GM23338 (cell line): ENCODE measurements around the gene ATP8B4. TPM values are rescaled to one million over a fixed set of nuclear protein-coding genes. Genes with fewer than 3 reads are reported as not detected.

Experiments used
- ATAC-seq: fragments of 200-7000 bp; cut with Tn5 transposase; 3 replicates; pipeline ENCODE4 v1.9.1; 2020
- DNase-seq: peaks from one replicate; pipeline ENCODE4 v3.0.0-alpha.2; 2015; ENCODE audit warnings: low spot score
- H2AFZ ChIP-seq: fragments of 200-600 bp; sonication (generic); 2 replicates; pipeline ENCODE4 v1.8.0; 2016; ENCODE audit warnings: antibody characterized with exemption, mild to moderate bottlenecking, moderate library complexity
- H3F3A ChIP-seq: fragments of 200-600 bp; sonication (generic); replicated peaks from 2 replicates; pipeline ENCODE4 v1.8.0; 2017; ENCODE audit warnings: antibody characterized with exemption, mixed run types, low read depth
- H3K27ac ChIP-seq: fragments of 200-600 bp; sonication (generic); 2 replicates; pipeline ENCODE4 v1.6.1; 2016; ENCODE audit warnings: low read depth
- H3K27me3 ChIP-seq: fragments of 200-600 bp; sonication (generic); 2 replicates; pipeline ENCODE4 v1.8.0; 2016; ENCODE audit warnings: mild to moderate bottlenecking, mixed run types, moderate library complexity; ENCODE audit not compliant: insufficient read depth
- H3K36me3 ChIP-seq: fragments of 200-600 bp; sonication (generic); 2 replicates; pipeline ENCODE4 v1.8.0; 2016; ENCODE audit warnings: mild to moderate bottlenecking; ENCODE audit not compliant: insufficient read depth
- H3K4me1 ChIP-seq: fragments of 200-600 bp; sonication (generic); 2 replicates; pipeline ENCODE4 v1.8.0; 2016; ENCODE audit warnings: mild to moderate bottlenecking, moderate library complexity; ENCODE audit not compliant: insufficient read depth
- H3K4me2 ChIP-seq: fragments of 200-600 bp; sonication (generic); 2 replicates; pipeline ENCODE4 v1.7.1; 2017; ENCODE audit warnings: mixed run types
- H3K4me3 ChIP-seq: fragments of 200-600 bp; sonication (generic); 2 replicates; pipeline ENCODE4 v1.6.1; 2016; ENCODE audit warnings: mixed run types
- H3K79me2 ChIP-seq: fragments of 200-600 bp; sonication (generic); replicated peaks from 2 replicates; pipeline ENCODE4 v1.8.0; 2017; ENCODE audit warnings: mild to moderate bottlenecking; ENCODE audit not compliant: insufficient read depth
- H3K9me2 ChIP-seq: fragments of 200-600 bp; sonication (generic); 2 replicates; pipeline ENCODE4 v1.8.0; 2017; ENCODE audit not compliant: insufficient read depth
- H4K20me1 ChIP-seq: fragments of 200-600 bp; sonication (generic); replicated peaks from 2 replicates; pipeline ENCODE4 v1.8.0; 2017; ENCODE audit warnings: mild to moderate bottlenecking; ENCODE audit not compliant: insufficient read depth
- H3K27ac Mint-ChIP-seq: 2 replicates; pipeline ENCODE4 v1.8.0; 2020; ENCODE audit warnings: inconsistent platforms, mild to moderate bottlenecking, moderate library complexity, mixed read lengths
- H3K27me3 Mint-ChIP-seq: 3 replicates; pipeline ENCODE4 v1.8.0; 2022; ENCODE audit warnings: low read depth, mild to moderate bottlenecking, moderate library complexity, mixed read lengths, inconsistent platforms; ENCODE audit not compliant: insufficient read depth, poor library complexity
- H3K36me3 Mint-ChIP-seq: 3 replicates; pipeline ENCODE4 v1.8.0; 2021; ENCODE audit warnings: low read depth, mild to moderate bottlenecking, inconsistent platforms, moderate library complexity, mixed read lengths
- H3K4me1 Mint-ChIP-seq: 3 replicates; pipeline ENCODE4 v1.8.0; 2020; ENCODE audit warnings: mild to moderate bottlenecking, inconsistent platforms, mixed read lengths
- H3K4me3 Mint-ChIP-seq: 3 replicates; pipeline ENCODE4 v1.8.0; 2021; ENCODE audit warnings: moderate library complexity, mild to moderate bottlenecking, inconsistent platforms, mixed read lengths
- H3K9me3 Mint-ChIP-seq: 3 replicates; pipeline ENCODE4 v1.8.0; 2020; ENCODE audit warnings: moderate library complexity, mild to moderate bottlenecking, inconsistent platforms, mixed read lengths
- CREB1 ChIP-seq: fragments of 250-450 bp; sonication (Bioruptor Pico); IDR thresholded peaks from 2 replicates; pipeline ENCODE4 v1.5.0; 2020; ENCODE audit warnings: low read depth, mild to moderate bottlenecking, moderate library complexity
- EZH2 ChIP-seq: fragments of 200-600 bp; sonication (generic); IDR thresholded peaks from one replicate; pipeline ENCODE4 v1.8.0; 2017; ENCODE audit warnings: antibody characterized with exemption, mild to moderate bottlenecking, low read depth; ENCODE audit not compliant: unreplicated experiment
- EZH2phosphoT487 ChIP-seq: fragments of 200-600 bp; sonication (generic); IDR thresholded peaks from one replicate; pipeline ENCODE4 v1.8.1; 2018; ENCODE audit warnings: antibody characterized with exemption; ENCODE audit not compliant: unreplicated experiment
- JUNB ChIP-seq: IDR thresholded peaks from one replicate; pipeline ENCODE4 v1.6.1; 2016; ENCODE audit warnings: antibody characterized with exemption; ENCODE audit not compliant: unreplicated experiment
- NANOG ChIP-seq: IDR thresholded peaks from 2 replicates; pipeline ENCODE4 v1.6.1; 2016; ENCODE audit warnings: antibody characterized with exemption, borderline replicate concordance
- POLR2AphosphoS5 ChIP-seq: IDR thresholded peaks from 2 replicates; pipeline ENCODE4 v1.6.1; 2016; ENCODE audit warnings: antibody characterized with exemption, low read depth
- STAT1 ChIP-seq: IDR thresholded peaks from one replicate; pipeline ENCODE4 v1.6.1; 2016; ENCODE audit warnings: antibody characterized with exemption; ENCODE audit not compliant: unreplicated experiment
- ZNF331 ChIP-seq: fragments of 250-450 bp; sonication (Bioruptor Pico); IDR thresholded peaks from 2 replicates; pipeline ENCODE4 v1.5.0; 2020; ENCODE audit warnings: low read depth, mild to moderate bottlenecking, moderate library complexity
- polyA plus RNA-seq: library from polyadenylated mRNA; unstranded; fragments of >200 nt; fragmentation: Nextera tagmentation; extraction: Ambion mirVana; gene quantifications from 2 replicates; pipeline ENCODE4 v1.2.1, GENCODE V29; 2016
- total RNA-seq: library from RNA; depleted of rRNA; stranded (reverse); fragments of >200 nt; shearing (Covaris generic); gene quantifications from 2 replicates; pipeline ENCODE4 v1.2.3, GENCODE V29; 2014
- TF ChIP-seq, protein P1 (sequence below), 2 experiments: fragments of 200-600 bp in 1 of 2; sonication (generic) in 1 of 2; conservative IDR thresholded peaks; 2 replicates each; pipeline versions ENCODE4 v1.5.1 to v1.6.1; 2016 to 2017; ENCODE audit warnings: antibody characterized with exemption in 2 of 2, low read depth in 2 of 2, mild to moderate bottlenecking in 2 of 2, moderate library complexity in 1 of 2
- TF ChIP-seq, protein P2 (sequence below): IDR thresholded peaks from 2 replicates; pipeline ENCODE4 v1.6.1; 2016; ENCODE audit warnings: antibody characterized with exemption
- TF ChIP-seq, protein P3 (sequence below): fragments of 250-450 bp; sonication (Bioruptor Pico); IDR thresholded peaks from 2 replicates; pipeline ENCODE4 v1.5.0; 2020; ENCODE audit warnings: mild to moderate bottlenecking, moderate library complexity

The ATP8B4 gene
- total and polyA plus RNA-seq, 2 experiments from 2014 or later: 0.24 TPM; not detected in 1

DNA sequence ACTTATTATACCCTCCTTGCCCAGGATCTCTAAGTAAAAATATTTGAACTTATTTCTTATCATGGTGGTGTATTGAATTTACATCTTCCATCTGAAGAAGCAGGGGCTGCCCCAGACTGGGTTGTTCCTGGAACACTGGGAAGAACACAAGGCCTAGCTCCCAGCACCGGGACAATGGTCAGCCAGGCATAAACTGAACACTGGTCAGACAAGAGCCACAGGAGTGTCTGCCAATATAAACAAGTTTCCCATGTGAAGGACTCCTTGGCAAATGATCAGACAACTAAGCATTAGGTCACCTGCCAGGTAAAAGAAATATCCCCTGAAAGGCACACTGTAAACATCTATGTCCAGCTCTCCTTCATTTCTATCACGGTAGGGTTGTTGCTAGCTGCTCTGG lies 172.4 kb downstream of the ATP8B4 start:
- H3K4me3 ChIP-seq: no peak overlapping the region
- no peaks in the 10 kb centered on the region for H3K27me3 ChIP-seq
- Mint-ChIP-seq H3K9me3 (peaks cover 37% of the 10 kb centered on the region), H3K27me3 (peaks cover 2% of the 10 kb centered on the region), H3K36me3 (peaks cover 4% of the 10 kb centered on the region; the same call in 2 of the 3 replicates), H3K4me3 (no peak overlapping the region), H3K27ac (no peak overlapping the region), H3K4me1 (no peaks in the 10 kb centered on the region)
- H3K4me1 ChIP-seq: no peaks in the 10 kb centered on the region
- H3K79me2 ChIP-seq: no peaks in the 10 kb centered on the region
- no peak for TF ChIP-seq CREB1 (CRISPR knock-in tag)
- TF ChIP-seq, protein P1, sequence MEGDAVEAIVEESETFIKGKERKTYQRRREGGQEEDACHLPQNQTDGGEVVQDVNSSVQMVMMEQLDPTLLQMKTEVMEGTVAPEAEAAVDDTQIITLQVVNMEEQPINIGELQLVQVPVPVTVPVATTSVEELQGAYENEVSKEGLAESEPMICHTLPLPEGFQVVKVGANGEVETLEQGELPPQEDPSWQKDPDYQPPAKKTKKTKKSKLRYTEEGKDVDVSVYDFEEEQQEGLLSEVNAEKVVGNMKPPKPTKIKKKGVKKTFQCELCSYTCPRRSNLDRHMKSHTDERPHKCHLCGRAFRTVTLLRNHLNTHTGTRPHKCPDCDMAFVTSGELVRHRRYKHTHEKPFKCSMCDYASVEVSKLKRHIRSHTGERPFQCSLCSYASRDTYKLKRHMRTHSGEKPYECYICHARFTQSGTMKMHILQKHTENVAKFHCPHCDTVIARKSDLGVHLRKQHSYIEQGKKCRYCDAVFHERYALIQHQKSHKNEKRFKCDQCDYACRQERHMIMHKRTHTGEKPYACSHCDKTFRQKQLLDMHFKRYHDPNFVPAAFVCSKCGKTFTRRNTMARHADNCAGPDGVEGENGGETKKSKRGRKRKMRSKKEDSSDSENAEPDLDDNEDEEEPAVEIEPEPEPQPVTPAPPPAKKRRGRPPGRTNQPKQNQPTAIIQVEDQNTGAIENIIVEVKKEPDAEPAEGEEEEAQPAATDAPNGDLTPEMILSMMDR (conservative IDR thresholded peaks at IDR 0.05; ENCODE audit: low read depth in 2 of 2): no peak
- TF ChIP-seq EZH2phosphoT487: no peak
- no peak for TF ChIP-seq JUNB
- TF ChIP-seq, protein P2, sequence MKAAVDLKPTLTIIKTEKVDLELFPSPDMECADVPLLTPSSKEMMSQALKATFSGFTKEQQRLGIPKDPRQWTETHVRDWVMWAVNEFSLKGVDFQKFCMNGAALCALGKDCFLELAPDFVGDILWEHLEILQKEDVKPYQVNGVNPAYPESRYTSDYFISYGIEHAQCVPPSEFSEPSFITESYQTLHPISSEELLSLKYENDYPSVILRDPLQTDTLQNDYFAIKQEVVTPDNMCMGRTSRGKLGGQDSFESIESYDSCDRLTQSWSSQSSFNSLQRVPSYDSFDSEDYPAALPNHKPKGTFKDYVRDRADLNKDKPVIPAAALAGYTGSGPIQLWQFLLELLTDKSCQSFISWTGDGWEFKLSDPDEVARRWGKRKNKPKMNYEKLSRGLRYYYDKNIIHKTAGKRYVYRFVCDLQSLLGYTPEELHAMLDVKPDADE: no peak
- H3K27ac ChIP-seq: no peak overlapping the region
- no peak overlapping the region for H3K4me2 ChIP-seq
- 0 out of 2 replicates have a peak, but pooled peaks cover 2% of the 10 kb centered on the region for H3K9me2 ChIP-seq
- H2AFZ ChIP-seq: no peak overlapping the region
- H3K36me3 ChIP-seq: no peaks in the 10 kb centered on the region; the same call in 1 of the 2 replicates
- ATAC-seq: no peak
- no peak for DNase-seq
- no peaks in the 10 kb centered on the region for H4K20me1 ChIP-seq
- H3F3A ChIP-seq: no peaks in the 10 kb centered on the region

DNA sequence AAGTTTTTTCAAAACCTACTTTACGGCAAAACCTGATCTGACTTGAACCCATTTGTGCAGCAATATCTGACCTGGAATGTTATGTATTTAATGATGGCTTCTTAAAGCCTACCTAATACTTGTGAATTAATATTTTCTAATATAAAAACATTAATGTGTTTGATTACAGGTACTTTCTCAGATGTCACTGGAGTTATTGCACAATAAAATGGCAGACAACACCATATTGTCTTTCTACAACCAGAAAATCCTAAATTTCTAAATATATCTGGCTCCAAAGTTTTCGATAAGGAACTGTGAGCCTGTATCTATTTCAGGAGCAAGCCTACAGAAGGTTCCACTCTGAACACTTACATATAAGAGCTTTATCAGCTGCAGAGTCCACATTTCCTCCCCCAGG lies 184.5 kb downstream of the ATP8B4 start:
- no peaks in the 10 kb centered on the region for H3K9me3 Mint-ChIP-seq
- H3K27me3 Mint-ChIP-seq: no peaks in the 10 kb centered on the region
- Histone ChIP-seq H4K20me1 (no peaks in the 10 kb centered on the region), H3K27me3 (no peaks in the 10 kb centered on the region), H3K27ac (no peak overlapping the region), H3F3A (no peaks in the 10 kb centered on the region), H3K9me2 (0 out of 2 replicates have a peak, but pooled peaks cover under 1% of the 10 kb centered on the region), H3K79me2 (no peaks in the 10 kb centered on the region), H2AFZ (no peak overlapping the region), H3K4me3 (no peak overlapping the region), H3K4me1 (no peaks in the 10 kb centered on the region), H3K36me3 (no peaks in the 10 kb centered on the region), H3K4me2 (no peak overlapping the region)
- DNase-seq (no peak), ATAC-seq (no peak)
- H3K36me3 Mint-ChIP-seq: no peaks in the 10 kb centered on the region
- no peaks in the 10 kb centered on the region for H3K4me1 Mint-ChIP-seq
- no peak overlapping the region for H3K4me3 Mint-ChIP-seq
- H3K27ac Mint-ChIP-seq: no peak overlapping the region
- TF ChIP-seq STAT1 (no peak), NANOG (no peak), JUNB (no peak), CREB1 (CRISPR knock-in tag) (no peak), ZNF331 (no peak), POLR2AphosphoS5 (no peak), EZH2 (no peak)
- TF ChIP-seq, protein P3, sequence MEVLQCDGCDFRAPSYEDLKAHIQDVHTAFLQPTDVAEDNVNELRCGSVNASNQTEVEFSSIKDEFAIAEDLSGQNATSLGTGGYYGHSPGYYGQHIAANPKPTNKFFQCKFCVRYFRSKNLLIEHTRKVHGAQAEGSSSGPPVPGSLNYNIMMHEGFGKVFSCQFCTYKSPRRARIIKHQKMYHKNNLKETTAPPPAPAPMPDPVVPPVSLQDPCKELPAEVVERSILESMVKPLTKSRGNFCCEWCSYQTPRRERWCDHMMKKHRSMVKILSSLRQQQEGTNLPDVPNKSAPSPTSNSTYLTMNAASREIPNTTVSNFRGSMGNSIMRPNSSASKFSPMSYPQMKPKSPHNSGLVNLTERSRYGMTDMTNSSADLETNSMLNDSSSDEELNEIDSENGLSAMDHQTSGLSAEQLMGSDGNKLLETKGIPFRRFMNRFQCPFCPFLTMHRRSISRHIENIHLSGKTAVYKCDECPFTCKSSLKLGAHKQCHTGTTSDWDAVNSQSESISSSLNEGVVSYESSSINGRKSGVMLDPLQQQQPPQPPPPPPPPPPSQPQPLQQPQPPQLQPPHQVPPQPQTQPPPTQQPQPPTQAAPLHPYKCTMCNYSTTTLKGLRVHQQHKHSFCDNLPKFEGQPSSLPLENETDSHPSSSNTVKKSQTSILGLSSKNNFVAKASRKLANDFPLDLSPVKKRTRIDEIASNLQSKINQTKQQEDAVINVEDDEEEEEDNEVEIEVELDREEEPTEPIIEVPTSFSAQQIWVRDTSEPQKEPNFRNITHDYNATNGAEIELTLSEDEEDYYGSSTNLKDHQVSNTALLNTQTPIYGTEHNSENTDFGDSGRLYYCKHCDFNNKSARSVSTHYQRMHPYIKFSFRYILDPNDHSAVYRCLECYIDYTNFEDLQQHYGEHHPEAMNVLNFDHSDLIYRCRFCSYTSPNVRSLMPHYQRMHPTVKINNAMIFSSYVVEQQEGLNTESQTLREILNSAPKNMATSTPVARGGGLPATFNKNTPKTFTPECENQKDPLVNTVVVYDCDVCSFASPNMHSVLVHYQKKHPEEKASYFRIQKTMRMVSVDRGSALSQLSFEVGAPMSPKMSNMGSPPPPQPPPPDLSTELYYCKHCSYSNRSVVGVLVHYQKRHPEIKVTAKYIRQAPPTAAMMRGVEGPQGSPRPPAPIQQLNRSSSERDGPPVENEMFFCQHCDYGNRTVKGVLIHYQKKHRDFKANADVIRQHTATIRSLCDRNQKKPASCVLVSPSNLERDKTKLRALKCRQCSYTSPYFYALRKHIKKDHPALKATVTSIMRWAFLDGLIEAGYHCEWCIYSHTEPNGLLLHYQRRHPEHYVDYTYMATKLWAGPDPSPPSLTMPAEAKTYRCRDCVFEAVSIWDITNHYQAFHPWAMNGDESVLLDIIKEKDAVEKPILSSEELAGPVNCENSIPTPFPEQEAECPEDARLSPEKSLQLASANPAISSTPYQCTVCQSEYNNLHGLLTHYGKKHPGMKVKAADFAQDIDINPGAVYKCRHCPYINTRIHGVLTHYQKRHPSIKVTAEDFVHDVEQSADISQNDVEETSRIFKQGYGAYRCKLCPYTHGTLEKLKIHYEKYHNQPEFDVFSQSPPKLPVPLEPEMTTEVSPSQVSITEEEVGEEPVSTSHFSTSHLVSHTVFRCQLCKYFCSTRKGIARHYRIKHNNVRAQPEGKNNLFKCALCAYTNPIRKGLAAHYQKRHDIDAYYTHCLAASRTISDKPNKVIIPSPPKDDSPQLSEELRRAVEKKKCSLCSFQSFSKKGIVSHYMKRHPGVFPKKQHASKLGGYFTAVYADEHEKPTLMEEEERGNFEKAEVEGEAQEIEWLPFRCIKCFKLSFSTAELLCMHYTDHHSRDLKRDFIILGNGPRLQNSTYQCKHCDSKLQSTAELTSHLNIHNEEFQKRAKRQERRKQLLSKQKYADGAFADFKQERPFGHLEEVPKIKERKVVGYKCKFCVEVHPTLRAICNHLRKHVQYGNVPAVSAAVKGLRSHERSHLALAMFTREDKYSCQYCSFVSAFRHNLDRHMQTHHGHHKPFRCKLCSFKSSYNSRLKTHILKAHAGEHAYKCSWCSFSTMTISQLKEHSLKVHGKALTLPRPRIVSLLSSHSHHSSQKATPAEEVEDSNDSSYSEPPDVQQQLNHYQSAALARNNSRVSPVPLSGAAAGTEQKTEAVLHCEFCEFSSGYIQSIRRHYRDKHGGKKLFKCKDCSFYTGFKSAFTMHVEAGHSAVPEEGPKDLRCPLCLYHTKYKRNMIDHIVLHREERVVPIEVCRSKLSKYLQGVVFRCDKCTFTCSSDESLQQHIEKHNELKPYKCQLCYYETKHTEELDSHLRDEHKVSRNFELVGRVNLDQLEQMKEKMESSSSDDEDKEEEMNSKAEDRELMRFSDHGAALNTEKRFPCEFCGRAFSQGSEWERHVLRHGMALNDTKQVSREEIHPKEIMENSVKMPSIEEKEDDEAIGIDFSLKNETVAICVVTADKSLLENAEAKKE: no peak
